Neutrophil (primary cell): ENCODE measurements around the gene HOXB8.

ENCODE experiments used
- H3K27ac ChIP-seq: fragments of 200-600 bp; sonication (generic); 2 replicates; pipeline ENCODE4 v1.5.1; 2016; ENCODE audit warnings: mild to moderate bottlenecking, moderate library complexity
- H3K27me3 ChIP-seq: fragments of 200-600 bp; sonication (generic); 2 replicates; pipeline ENCODE4 v1.6.0; 2016; ENCODE audit warnings: mild to moderate bottlenecking
- H3K36me3 ChIP-seq: fragments of 200-600 bp; sonication (generic); 2 replicates; pipeline ENCODE4 v1.5.1; 2017
- H3K4me1 ChIP-seq, 2 experiments: fragments of 200-600 bp in 1 of 2; sonication (generic) in 1 of 2; 1 replicate in 1 of 2; 2 replicates in 1 of 2; pipeline versions ENCODE4 v1.5.1 to v1.6.1; 2013 to 2016; ENCODE audit warnings: low read depth in 1 of 2, low read length in 1 of 2, mild to moderate bottlenecking in 1 of 2, moderate library complexity in 1 of 2; ENCODE audit not compliant: control insufficient read depth in 1 of 2, insufficient read depth in 1 of 2
- H3K4me3 ChIP-seq, 2 experiments: fragments of 200-600 bp in 1 of 2; sonication (generic) in 1 of 2; 1 replicate in 1 of 2; 2 replicates in 1 of 2; pipeline ENCODE4 v1.5.1; 2013 to 2016; ENCODE audit warnings: low read depth in 1 of 2, low read length in 1 of 2, mild to moderate bottlenecking in 1 of 2, moderate library complexity in 1 of 2
- H3K9me3 ChIP-seq: fragments of 200-600 bp; sonication (generic); 2 replicates; pipeline ENCODE4 v1.5.1; 2016
- CTCF ChIP-seq: fragments of 200-600 bp; sonication (generic); IDR thresholded peaks from 2 replicates; pipeline ENCODE4 v1.5.1; 2016; ENCODE audit warnings: antibody characterized with exemption

Gene HOXB8

GRCh38 chr17:48574505-48575065 is 40.5 kb downstream of the HOXB8 start:
- H3K4me3 ChIP-seq = no peak overlapping the region
- H3K4me1 ChIP-seq = peaks cover 0 to 4% of the 10 kb centered on the region in 2 experiments
- TF ChIP-seq CTCF = no peak
- H3K36me3 ChIP-seq = no peaks in the 10 kb centered on the region
- peaks cover 100% of the 10 kb centered on the region for H3K27me3 ChIP-seq
- no peak overlapping the region for H3K27ac ChIP-seq
- no peaks in the 10 kb centered on the region for H3K9me3 ChIP-seq

GRCh38 chr17:48571826-48572417 is 43.2 kb downstream of the HOXB8 start:
- H3K4me3 ChIP-seq = no peak overlapping the region
- no peaks in the 10 kb centered on the region for H3K36me3 ChIP-seq
- H3K4me1 ChIP-seq = no peaks in the 10 kb centered on the region
- H3K27me3 ChIP-seq = peaks cover 100% of the 10 kb centered on the region
- no peak overlapping the region for H3K27ac ChIP-seq
- no peaks in the 10 kb centered on the region for H3K9me3 ChIP-seq
- TF ChIP-seq CTCF = no peak

GRCh38 chr17:48571024-48571818 is 43.9 kb downstream of the HOXB8 start:
- no peaks in the 10 kb centered on the region for H3K4me1 ChIP-seq
- no peak overlapping the region for H3K4me3 ChIP-seq
- H3K27ac ChIP-seq = no peak overlapping the region

GRCh38 chr17:48570325-48571023 is 44.6 kb downstream of the HOXB8 start:
- Histone ChIP-seq H3K36me3 (no peaks in the 10 kb centered on the region), H3K27ac (no peak overlapping the region), H3K4me1 (no peaks in the 10 kb centered on the region), H3K27me3 (peaks cover 100% of the 10 kb centered on the region), H3K9me3 (no peaks in the 10 kb centered on the region), H3K4me3 (no peak overlapping the region)
- TF ChIP-seq CTCF = no peak

More at GRCh38 chr17:48571024-48571818, 43.9 kb downstream of the HOXB8 start:
- no peak for TF ChIP-seq CTCF
- H3K9me3 ChIP-seq = no peaks in the 10 kb centered on the region
- peaks cover 100% of the 10 kb centered on the region for H3K27me3 ChIP-seq
- no peaks in the 10 kb centered on the region for H3K36me3 ChIP-seq

GRCh38 chr17:48569674-48570324 is 45.3 kb downstream of the HOXB8 start:
- Histone ChIP-seq H3K27me3 (peaks cover 100% of the 10 kb centered on the region), H3K27ac (no peak overlapping the region), H3K36me3 (no peaks in the 10 kb centered on the region), H3K4me3 (no peak overlapping the region), H3K9me3 (no peaks in the 10 kb centered on the region), H3K4me1 (no peaks in the 10 kb centered on the region)
- no peak for TF ChIP-seq CTCF
